Measurements from ENCODE around the gene RABAC1.

RABAC1 gene

GRCh38 chr19:41913538-41914423 lies 45.3 kb downstream of the RABAC1 start:
- DNase-seq: no peak

GRCh38 chr19:41912899-41913537 lies 46.1 kb downstream of the RABAC1 start:
- DNase-seq: peak; percentile 49

- DNase-seq: no peak
These were observed 47.0 kb downstream of the RABAC1 start for GRCh38 chr19:41911889-41912731.

- peak; percentile 42 for DNase-seq
These were observed 47.9 kb downstream of the RABAC1 start for GRCh38 chr19:41910992-41911888.

- DNase-seq: no peak
These were observed 48.7 kb downstream of the RABAC1 start for GRCh38 chr19:41910240-41910991.

- DNase-seq: no peak
These were observed 49.4 kb downstream of the RABAC1 start for GRCh38 chr19:41909706-41910105.

GRCh38 chr19:41908724-41909464 lies 50.2 kb downstream of the RABAC1 start:
- DNase-seq: no peak

GRCh38 chr19:41907994-41908615 lies 51.0 kb downstream of the RABAC1 start:
- no peak for DNase-seq

GRCh38 chr19:41906916-41907680 lies 52.0 kb downstream of the RABAC1 start:
- no peak for DNase-seq
